GM19099 (cell line): ENCODE results near the gene GYPC.

ENCODE experiments used
- POLR2A ChIP-seq: IDR thresholded peaks from 3 replicates; pipeline ENCODE4 v1.6.1; 2011; ENCODE audit warnings: low read depth; ENCODE audit not compliant: insufficient read length; ENCODE audit errors: extremely low read depth

Gene GYPC, protein sequence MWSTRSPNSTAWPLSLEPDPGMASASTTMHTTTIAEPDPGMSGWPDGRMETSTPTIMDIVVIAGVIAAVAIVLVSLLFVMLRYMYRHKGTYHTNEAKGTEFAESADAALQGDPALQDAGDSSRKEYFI

DNA sequence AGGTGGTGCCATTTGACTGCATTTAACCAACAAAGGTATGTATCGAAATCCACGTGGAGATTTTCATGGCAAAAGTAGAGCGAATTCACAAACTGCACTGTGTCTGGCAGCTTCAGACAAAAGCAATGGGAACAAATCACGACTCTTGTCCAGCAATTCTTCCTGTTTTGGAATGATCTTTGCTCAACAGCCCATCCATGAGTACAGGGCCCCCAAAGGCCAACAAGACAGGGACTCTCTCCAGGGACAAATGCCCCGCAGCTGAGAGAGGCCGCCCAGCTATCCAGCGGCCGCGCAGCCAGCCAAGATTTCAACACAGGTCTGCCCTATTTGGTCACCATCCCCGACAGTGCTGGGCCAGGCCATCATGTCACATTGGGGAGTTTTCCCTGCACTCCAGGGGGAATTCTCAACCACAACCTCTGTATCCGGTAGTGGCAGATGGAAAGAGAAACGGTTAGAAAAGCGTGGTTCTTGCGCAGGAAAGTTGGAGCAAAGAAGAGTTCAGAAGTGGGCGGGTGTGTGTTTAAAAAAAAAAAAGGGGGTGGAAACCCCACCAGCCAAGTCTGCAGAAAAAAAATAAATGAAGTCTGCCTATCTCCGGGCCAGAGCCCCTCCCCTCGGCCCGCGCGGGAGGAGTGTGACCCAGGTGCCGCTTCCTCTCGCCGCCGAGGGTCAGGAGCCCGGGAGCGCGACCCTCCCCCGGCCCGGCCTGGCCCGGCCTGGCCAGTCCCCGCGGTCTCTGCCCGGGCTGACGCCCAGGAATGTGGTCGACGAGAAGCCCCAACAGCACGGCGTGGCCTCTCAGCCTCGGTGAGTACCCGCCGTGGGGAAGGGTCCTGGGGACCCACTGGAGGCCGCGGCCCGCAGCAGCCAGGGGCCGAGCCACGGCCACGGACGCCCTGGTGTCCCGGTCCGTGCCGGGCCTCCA is at the start of gene GYPC:
TSS of gene GYPC (plus strand) at position 659 of the 931 bp plus-strand sequence. CDS start at position 765, 106 bp downstream.
- TF ChIP-seq POLR2A = no peak

DNA sequence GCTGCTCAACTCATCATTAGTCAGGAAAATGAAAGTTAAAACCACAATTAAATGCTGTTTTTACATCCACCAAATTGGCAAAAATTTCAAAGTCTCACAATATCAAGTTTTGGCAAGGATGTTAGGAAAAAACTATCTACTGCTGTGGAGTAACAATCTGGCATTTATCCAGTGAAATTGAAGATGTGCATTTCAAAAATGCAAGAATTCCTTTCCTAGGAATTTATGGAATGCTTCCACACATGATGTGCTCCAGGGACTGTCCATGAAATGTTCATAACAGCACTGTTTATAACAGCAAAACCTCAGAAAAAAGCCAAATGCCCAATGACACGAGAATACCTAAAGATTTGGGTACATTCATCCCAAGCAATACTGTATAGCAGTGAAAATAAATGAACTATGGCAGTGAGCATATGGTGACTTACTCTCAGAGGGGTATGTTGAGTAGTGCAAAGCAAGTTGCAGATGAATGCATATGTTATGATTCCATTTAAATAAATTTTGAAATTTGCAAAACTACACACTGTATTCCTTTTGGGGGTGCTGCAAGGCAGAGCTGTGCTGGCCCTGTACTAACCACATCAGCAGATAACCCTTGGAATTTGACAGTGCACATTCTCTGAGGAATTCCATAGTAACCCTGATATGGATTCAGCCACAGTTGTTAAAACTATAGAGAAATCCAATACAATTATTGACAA is 41.3 kb upstream of the GYPC start:
- TF ChIP-seq POLR2A = no peak

DNA sequence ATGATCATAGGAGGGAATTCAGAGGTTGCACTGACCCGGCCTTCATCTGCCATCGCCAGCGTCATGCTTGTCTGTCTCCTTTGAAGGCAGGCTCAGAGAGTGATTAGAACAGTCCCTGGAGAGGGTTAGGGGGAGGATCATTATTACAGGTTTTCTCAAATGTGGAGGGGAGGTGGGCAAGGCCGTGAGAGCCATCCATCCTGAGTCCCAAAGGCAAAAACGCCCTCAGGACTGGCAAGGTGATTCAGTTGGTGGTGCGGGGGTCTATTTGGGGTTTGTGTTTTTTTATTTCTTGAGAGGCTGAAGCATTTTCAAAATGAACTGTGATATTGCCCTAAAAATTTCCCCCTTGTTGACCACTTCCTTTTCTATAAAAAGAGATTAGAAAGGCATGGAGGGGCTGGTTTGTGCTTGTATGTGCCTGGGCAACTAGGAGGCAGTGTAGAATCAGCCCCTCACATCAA is 39.3 kb upstream of the GYPC start:
- no peak for TF ChIP-seq POLR2A

DNA sequence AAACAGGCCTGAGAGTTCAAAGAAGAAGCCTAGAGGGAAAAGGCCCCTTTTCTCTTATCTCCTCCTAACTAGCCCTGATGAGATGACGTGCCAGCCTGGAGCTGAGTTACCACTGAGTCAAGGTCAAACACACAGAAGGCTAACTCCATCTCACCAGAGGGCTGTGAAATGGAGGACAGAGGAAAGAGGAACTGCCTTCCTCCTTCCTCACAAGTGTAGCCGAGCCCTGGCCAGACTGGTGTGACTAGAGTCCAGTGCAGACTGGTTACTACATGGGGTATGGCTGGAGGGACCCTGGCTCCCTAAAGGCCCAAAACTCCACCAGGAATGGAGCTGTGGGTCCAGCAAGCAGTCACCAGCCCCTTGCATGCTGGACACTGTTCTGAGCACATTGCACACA is 35.7 kb upstream of the GYPC start:
- no peak for TF ChIP-seq POLR2A

DNA sequence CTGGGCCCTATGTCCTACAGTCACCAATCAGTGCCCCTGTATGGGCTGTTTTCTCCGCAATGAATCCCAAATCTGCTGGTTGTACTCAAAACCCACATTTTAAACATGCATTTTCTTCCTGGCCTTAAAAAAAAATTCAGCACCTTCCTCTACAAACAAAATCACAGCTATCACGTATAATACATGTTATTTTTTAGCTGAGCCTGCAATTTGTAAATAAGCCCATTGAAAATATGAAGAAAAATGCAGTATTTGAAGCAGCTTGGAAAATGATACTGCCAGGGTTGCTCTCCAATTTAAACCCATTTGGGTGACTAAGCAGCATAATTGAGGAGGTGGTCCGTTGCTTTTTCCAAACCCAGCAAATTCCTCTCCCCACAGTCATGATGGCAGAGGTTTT is 33.0 kb upstream of the GYPC start:
- no peak for TF ChIP-seq POLR2A

DNA sequence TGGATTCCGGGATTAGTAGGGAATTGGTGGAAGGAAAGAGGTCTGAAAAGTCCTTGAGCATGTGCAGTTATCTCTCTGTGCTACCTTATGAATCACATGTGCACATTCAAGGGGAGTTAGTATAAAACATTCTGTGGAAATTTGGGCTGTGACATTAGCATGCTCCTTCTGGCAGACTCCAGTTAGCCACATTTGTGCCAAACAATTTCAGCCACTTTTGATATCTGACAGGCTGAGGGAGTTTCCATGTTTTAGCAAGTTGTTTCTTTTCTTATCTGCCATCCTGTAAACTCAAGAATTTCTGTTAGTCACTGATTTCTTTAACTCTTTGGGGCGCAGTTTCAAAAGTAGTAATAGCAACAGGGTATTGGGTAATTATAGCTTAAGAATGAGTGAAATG is 28.3 kb upstream of the GYPC start:
- TF ChIP-seq POLR2A = no peak

DNA sequence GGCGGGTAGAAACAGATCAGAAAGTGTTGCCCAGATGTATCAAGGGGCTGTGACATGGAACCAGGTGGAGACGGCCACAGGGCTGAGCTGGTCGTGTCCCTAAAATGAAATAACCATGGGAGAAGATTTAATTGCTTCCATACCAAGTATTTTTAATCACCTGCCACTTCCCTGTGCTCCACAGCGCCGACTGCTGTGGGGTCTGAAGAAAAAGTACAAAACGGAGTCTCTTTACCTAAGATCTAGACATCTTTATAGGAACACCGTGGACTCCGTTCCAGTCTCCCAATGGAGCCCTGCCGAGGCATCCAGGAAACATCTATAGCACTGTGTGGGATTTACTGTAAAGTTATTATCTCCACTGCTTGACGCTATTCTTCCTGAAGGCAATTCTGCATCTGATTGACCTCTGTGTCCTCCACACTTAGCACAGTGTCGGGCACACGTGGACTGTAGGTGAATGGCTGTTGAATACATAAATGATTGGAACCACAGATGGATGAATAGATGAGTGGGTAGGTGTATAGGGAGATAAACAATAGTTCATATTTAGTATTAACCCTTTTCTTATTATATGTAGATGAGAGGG is 21.6 kb upstream of the GYPC start:
- no peak for TF ChIP-seq POLR2A

DNA sequence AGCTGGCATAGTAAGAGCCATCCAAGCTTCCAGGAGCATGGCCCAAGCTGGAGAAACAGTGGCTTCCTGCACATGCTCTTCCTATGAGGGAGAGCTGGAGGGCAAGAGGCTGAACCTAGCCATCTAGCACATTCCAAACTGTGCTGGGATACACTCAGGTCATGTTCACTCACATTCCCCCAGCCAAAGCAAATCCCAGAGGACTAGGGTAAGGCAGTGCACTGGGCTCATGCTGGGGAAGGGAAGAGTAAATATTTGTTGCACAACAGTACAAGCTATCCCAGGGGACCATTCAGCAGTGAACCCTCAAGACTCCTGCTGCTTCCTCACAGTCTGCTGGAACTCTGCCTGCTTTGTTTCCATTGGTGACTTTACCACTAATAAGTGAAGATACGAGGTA is 20.7 kb upstream of the GYPC start:
- TF ChIP-seq POLR2A = no peak

DNA sequence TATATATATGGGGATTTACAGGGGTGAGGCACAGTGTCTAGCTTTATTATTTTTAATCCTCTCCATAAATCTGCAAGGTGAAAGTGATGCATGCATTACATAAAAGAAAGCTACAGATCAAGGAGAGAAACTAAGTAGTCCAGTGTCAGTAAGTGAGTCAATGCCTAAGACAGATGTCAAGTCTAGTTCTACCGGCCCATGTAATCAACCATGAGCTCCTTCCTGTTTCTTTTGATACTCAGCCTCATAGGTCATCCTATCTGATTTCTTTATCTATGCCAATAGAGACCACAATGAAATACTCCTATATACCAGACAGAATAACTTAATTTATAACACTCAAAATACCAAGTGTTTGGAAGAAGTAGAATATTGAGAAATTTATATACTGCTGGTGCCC is 20.2 kb upstream of the GYPC start:
- TF ChIP-seq POLR2A = no peak

DNA sequence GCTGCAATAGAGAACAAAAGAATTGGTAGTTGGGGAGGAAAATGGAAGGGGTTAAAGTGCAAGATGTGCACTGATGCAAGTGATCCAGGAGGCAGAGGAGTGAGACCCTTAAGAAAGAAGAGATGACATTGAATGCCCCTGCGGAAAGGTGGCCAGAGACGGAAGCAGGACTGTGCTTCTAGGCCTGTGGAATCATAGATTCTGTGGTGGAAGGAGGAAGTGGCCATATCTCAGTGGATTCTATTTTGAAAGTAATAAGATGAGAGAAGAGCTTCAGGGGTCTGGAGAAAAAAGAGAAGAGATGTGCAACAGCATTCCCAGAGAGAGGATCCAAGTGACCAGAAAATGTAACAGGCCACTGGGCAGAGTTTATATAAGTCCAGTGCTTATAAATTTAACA is 18.6 kb upstream of the GYPC start:
- TF ChIP-seq POLR2A = no peak

DNA sequence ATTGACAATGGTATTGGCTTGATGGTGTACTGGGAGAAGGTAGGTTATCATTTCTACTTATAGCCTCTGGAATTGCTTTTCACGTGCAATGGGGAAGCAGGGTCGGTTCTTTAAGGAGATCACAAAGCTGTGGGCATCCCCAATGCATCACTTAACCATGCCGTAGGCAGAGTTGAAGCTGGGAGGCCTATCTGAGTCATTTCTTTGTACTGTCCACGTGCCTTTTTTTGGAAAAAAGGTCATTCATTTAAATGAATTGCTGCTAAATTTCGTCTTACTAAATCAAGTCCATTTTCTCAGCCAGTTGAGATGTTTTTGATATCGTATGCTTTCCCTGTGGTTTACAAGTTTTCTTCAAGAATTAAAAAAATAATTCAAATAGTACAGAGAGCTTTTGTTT is 17.2 kb upstream of the GYPC start:
- TF ChIP-seq POLR2A = no peak

DNA sequence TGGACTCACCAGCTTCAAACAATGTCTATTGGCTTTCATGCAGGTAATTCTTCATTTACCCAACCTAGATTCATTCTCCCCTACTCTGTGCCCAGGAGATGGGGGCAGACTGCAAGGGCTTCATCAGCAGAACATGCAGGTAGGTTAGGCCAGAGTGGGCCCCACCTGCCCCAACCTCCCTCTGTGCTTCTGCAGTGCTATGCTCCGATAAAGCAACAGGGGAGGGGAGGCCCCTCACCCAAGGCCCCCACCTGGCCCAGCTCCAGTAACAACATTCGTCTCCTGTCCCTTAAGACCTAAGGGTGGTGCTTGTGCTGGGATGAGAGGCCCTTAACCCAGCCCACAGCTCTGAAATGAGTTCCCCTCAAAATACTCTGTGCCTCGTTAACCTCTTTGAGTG is 16.7 kb upstream of the GYPC start:
- TF ChIP-seq POLR2A = no peak

DNA sequence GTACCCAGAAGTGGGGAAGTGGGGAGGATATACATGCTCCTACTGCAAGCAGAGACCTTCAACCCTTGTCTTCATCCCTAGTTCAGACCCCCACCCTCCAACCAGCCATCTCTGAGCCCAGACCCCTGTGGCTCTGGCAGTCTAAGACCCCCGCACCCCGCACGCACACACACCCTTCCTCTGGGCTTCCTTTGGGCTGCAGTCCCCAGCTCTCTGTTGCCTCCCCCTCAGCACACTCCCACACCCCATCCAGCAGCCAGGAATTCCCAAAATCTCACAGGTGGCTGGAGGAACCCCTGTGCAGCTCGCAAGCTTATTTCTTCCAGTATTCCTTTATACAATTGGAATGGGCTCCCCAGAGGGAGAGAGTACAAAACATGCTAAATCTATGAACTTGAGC is 13.9 kb upstream of the GYPC start:
- no peak for TF ChIP-seq POLR2A

DNA sequence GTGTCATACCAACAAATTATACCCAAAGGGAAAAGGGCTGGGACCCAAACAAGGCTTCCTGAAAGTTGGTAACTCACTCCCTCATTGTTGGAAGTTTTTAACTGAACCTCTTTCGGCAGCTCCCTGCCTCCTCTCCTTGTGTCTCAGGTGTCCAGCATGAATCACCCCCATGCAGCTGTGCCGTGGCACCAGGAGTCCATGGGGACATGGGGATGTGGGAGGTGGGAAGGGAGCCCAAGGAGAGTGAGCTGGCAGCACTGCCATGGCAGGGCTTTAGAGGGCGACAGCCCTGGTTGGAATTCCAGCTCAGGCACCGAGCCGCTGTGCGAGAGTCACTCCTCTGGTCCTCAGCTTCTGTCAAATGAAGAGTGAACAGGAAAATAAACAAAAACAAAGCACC is 12.5 kb upstream of the GYPC start:
- TF ChIP-seq POLR2A = no peak

DNA sequence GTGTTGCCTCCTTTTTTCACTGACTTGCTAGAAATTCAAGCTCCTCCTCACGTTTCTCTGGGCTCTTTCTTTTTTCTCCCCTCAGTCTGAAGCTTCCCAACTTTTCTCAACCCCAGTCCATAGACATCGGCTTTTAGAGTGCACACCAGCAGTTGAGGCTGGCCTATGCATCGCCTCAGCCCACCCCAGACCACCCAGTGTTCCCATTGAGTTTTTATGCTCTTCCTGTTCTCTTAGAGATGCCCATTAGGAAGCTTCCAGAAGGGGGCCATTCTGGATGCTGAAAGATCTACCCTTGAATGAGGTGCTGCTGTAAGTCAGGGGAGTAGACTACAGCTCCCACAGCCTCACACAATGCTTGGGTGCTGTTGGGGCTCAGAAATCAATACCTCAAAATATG is 12.0 kb upstream of the GYPC start:
- TF ChIP-seq POLR2A = no peak

DNA sequence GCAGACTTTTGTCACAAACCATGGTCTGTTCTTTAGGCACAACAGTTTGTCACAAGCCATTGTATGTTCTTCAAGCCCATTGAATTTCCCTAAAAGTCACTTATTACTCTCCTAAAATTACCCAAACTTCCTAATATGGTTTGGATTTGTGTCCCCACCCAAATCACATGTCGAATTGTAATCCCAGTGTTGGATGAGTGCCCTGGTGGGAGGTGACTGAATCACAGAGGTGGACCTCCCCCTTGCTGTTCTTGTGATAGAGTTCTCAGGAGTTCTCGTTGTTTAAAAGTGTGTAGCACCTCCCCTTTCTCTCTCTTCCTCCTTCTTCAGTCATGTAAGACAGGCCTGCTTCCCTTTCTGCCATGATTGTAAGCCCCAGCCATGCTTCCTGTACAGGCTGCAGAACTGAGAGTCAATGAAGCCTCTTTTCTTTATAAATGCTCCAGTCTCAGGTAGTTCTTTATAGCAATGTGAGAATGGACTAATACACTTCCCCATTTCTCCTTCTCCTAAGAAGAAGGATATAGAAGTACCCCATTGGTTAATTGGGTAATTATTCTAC is 11.2 kb upstream of the GYPC start:
- no peak for TF ChIP-seq POLR2A

DNA sequence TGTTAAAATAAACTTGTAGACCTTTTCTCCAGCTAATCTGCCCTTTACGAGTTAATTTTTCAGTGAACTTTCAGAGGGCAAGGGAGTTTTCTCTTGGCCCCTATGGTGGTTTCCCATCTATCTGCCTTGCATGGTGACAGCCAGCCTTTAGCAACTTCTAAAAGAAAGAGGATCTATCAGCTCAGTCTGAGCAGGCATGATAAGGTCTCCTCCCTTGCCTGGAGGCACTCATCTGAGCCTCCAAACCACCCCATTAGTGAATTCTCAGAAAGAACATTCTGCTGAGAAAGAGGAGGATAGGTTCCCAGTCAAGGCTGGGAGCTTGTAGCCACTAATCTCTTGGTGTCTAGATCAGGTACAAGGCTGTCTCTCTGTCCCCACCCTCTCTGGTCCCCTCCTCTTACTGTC is 10.7 kb upstream of the GYPC start:
- TF ChIP-seq POLR2A = no peak
